ENCODE results near the gene GNAL. TPM values are rescaled to one million over a fixed set of nuclear protein-coding genes. Genes with fewer than 3 reads are reported as not detected.

The GNAL gene
- total RNA-seq, 4 donors from 2014 or later: 7.5 to 20.7 (median 11.8) TPM

GRCh38 chr18:11839556-11839955 lies 150.5 kb downstream of the GNAL start:
- TF ChIP-seq CTCF (IDR thresholded peaks at IDR 0.05; ENCODE audit: low read depth): no peak

- no peak for TF ChIP-seq CTCF (IDR thresholded peaks at IDR 0.05; ENCODE audit: low read depth)
Measured at GRCh38 chr18:11840493-11840892, 151.4 kb downstream of the GNAL start.

- no peak for TF ChIP-seq CTCF (IDR thresholded peaks at IDR 0.05; ENCODE audit: low read depth)
Measured at GRCh38 chr18:11842562-11842961, 153.5 kb downstream of the GNAL start.

- TF ChIP-seq CTCF (IDR thresholded peaks at IDR 0.05; ENCODE audit: low read depth): no peak
Measured at GRCh38 chr18:11844436-11844835, 155.4 kb downstream of the GNAL start.

- TF ChIP-seq CTCF (IDR thresholded peaks at IDR 0.05; ENCODE audit: low read depth): no peak
Measured at GRCh38 chr18:11845654-11846053, 156.6 kb downstream of the GNAL start.

- no peak for TF ChIP-seq CTCF (IDR thresholded peaks at IDR 0.05; ENCODE audit: low read depth)
Measured at GRCh38 chr18:11847811-11848210, 158.7 kb downstream of the GNAL start.

- TF ChIP-seq CTCF (IDR thresholded peaks at IDR 0.05; ENCODE audit: low read depth): no peak
Measured at GRCh38 chr18:11849279-11849678, 160.2 kb downstream of the GNAL start.
